ENCODE measurements around the gene POU2AF2.
"Not testable (repeated sequence)": the region's sequence is repeated elsewhere in the genome, so short reads cannot be mapped to it uniquely, and the experiment has no call there.

POU2AF2 gene

GRCh38 chr11:111207213-111207612, 38.3 kb upstream of the POU2AF2 start:
- Histone ChIP-seq H3K9me3 (ENCODE audit: severe bottlenecking) (no peaks in the 10 kb centered on the region), H3K27ac (no peak overlapping the region), H3K36me3 (no peaks in the 10 kb centered on the region), H3K4me3 (ENCODE audit: low read depth, low read length) (no peak overlapping the region), H3K27me3 (ENCODE audit: insufficient read depth, low read depth, severe bottlenecking) (no peaks in the 10 kb centered on the region)
- DNase-seq, result no peak
- TF ChIP-seq CTCF (IDR thresholded peaks at IDR 0.05; ENCODE audit: low read depth, low read length), result no peak

GRCh38 chr11:111209543-111210355, 35.8 kb upstream of the POU2AF2 start:
- DNase-seq, result no peak
- no peak for TF ChIP-seq CTCF (IDR thresholded peaks at IDR 0.05; ENCODE audit: low read depth, low read length)
- Histone ChIP-seq H3K27me3 (ENCODE audit: insufficient read depth, low read depth, severe bottlenecking) (no peaks in the 10 kb centered on the region), H3K27ac (no peak overlapping the region), H3K9me3 (ENCODE audit: severe bottlenecking) (no peaks in the 10 kb centered on the region), H3K4me3 (ENCODE audit: low read depth, low read length) (no peak overlapping the region), H3K36me3 (no peaks in the 10 kb centered on the region)

- no peaks in the 10 kb centered on the region for H3K9me3 ChIP-seq (ENCODE audit: severe bottlenecking)
- H3K4me3 ChIP-seq (ENCODE audit: low read depth, low read length), result no peak overlapping the region
- no peak overlapping the region for H3K27ac ChIP-seq
- H3K36me3 ChIP-seq, result no peaks in the 10 kb centered on the region
- H3K27me3 ChIP-seq (ENCODE audit: insufficient read depth, low read depth, severe bottlenecking), result no peaks in the 10 kb centered on the region
- TF ChIP-seq CTCF (IDR thresholded peaks at IDR 0.05; ENCODE audit: low read depth, low read length), result no peak
- no peak for DNase-seq
Measured at GRCh38 chr11:111213256-111213655, 32.3 kb upstream of the POU2AF2 start.

- no peak for DNase-seq
- Histone ChIP-seq H3K36me3 (no peaks in the 10 kb centered on the region), H3K4me3 (ENCODE audit: low read depth, low read length) (no peak overlapping the region), H3K9me3 (ENCODE audit: severe bottlenecking) (peaks cover 2% of the 10 kb centered on the region), H3K27ac (no peak overlapping the region), H3K27me3 (ENCODE audit: insufficient read depth, low read depth, severe bottlenecking) (no peaks in the 10 kb centered on the region)
- TF ChIP-seq CTCF (IDR thresholded peaks at IDR 0.05; ENCODE audit: low read depth, low read length), result no peak
Measured at GRCh38 chr11:111220721-111221120, 24.8 kb upstream of the POU2AF2 start.

- H3K36me3 ChIP-seq, result no peaks in the 10 kb centered on the region
- TF ChIP-seq CTCF (IDR thresholded peaks at IDR 0.05; ENCODE audit: low read depth, low read length), result no peak
- DNase-seq, result no peak
- H3K9me3 ChIP-seq (ENCODE audit: severe bottlenecking), result peaks cover 2% of the 10 kb centered on the region
- H3K27me3 ChIP-seq (ENCODE audit: insufficient read depth, low read depth, severe bottlenecking), result no peaks in the 10 kb centered on the region
- no peak overlapping the region for H3K4me3 ChIP-seq (ENCODE audit: low read depth, low read length)
- H3K27ac ChIP-seq, result no peak overlapping the region
Measured at GRCh38 chr11:111221208-111221607, 24.3 kb upstream of the POU2AF2 start.

- H3K27ac ChIP-seq; H3K4me3 ChIP-seq (ENCODE audit: low read depth, low read length); DNase-seq: not testable (repeated sequence)
Measured at GRCh38 chr11:111221936-111222335, 23.6 kb upstream of the POU2AF2 start.

GRCh38 chr11:111222821-111223455, 22.6 kb upstream of the POU2AF2 start:
- not testable (repeated sequence) for H3K27ac ChIP-seq, DNase-seq

More at GRCh38 chr11:111221936-111222335, 23.6 kb upstream of the POU2AF2 start:
- not testable (repeated sequence) for H3K36me3 ChIP-seq; H3K9me3 ChIP-seq (ENCODE audit: severe bottlenecking); H3K27me3 ChIP-seq (ENCODE audit: insufficient read depth, low read depth, severe bottlenecking)

More at GRCh38 chr11:111222821-111223455, 22.6 kb upstream of the POU2AF2 start:
- H3K27me3 ChIP-seq (ENCODE audit: insufficient read depth, low read depth, severe bottlenecking); H3K4me3 ChIP-seq (ENCODE audit: low read depth, low read length); H3K36me3 ChIP-seq; H3K9me3 ChIP-seq (ENCODE audit: severe bottlenecking): not testable (repeated sequence)
